ENCODE measurements around the gene ELMO1.

GRCh38 chr7:37482953-37483352 lies 34.3 kb upstream of the ELMO1 start:
- TF ChIP-seq CTCF (conservative IDR thresholded peaks at IDR 0.05; ENCODE audit: low read depth, low read length) (no peak), EZH2 (IDR thresholded peaks at IDR 0.05; ENCODE audit: low read length, unreplicated experiment) (no peak)
